ENCODE data around the gene CELF2. TPM values are rescaled to one million over a fixed set of nuclear protein-coding genes. Genes with fewer than 3 reads are reported as not detected.

CELF2 gene
- total RNA-seq, 1 experiment from 2014 or later: 28.7 TPM

DNA sequence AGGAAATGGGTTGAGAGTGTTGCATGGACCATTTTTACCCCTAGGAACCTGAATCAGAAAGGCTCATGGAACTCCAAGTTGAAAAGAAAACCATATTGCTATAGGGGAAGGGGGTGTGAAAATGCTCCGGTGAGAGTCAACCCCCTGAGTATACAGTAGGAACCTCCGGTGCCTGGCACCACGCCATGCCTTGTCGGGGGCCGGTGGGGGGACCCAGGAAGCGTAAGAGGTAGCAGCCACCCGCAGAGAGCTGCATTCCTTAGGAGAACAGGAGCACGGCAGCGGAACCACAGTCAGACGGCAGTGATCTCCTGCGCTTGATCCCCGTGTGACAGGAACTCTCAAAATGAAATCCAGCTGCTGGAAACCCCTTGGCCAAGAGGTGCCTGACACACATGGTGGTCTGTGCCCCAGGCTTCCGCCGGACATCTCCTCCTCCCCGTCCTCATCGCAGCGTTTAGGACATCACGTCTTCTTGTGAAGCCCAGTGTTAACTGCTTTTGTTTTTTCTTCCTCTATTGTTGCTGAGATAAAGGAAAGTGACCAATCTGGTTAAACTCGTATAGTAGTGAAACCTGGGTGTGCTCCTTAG lies 186.8 kb downstream of the CELF2 start:
- no peak overlapping the region for H2BK120ac ChIP-seq (ENCODE audit: low read depth, low read length, poor library complexity, severe bottlenecking)
- H3K18ac ChIP-seq (ENCODE audit: insufficient read length, low read depth, low read length): peak overlapping the region; percentile 52
- H3K23ac ChIP-seq (ENCODE audit: insufficient read length, low read depth, low read length): no peak overlapping the region
- no peak overlapping the region for H3K56ac ChIP-seq (ENCODE audit: insufficient read length, low read depth, low read length)
- H2BK15ac ChIP-seq (ENCODE audit: low read depth, low read length): no peak overlapping the region
- no peaks in the 10 kb centered on the region for H3K79me2 ChIP-seq (ENCODE audit: insufficient read depth, low read length)
- no peak overlapping the region for H4K5ac ChIP-seq (ENCODE audit: insufficient read length, low read depth, low read length)
- H3K27me3 ChIP-seq (ENCODE audit: insufficient read depth, low read length): no peaks in the 10 kb centered on the region
- H3K4me1 ChIP-seq (ENCODE audit: insufficient read depth, low read length): peaks cover 9% of the 10 kb centered on the region; the same call in 1 of the 2 replicates
- no peak overlapping the region for H4K8ac ChIP-seq (replicated peaks; ENCODE audit: insufficient read length, low read depth, low read length)
- 0 out of 2 replicates have a peak overlapping the region, but pooled peaks have one; percentile 68 for H3K14ac ChIP-seq (ENCODE audit: insufficient read depth, low read length)
- no CpG with 5 or more reads among the region's 19 CpGs for WGBS (ENCODE audit: extremely low coverage, insufficient read length, low lambda C conversion rate)
- no peak overlapping the region for H2BK12ac ChIP-seq (ENCODE audit: insufficient read length, low read depth, low read length)
- no peak overlapping the region for H2AFZ ChIP-seq (ENCODE audit: low read length)
- H3K23me2 ChIP-seq (ENCODE audit: insufficient read length, low read depth, low read length, poor library complexity, severe bottlenecking): no peaks in the 10 kb centered on the region
- H3K79me1 ChIP-seq (ENCODE audit: insufficient read depth, low read depth, low read length, poor library complexity, severe bottlenecking): no peaks in the 10 kb centered on the region
- no peak overlapping the region for H4K91ac ChIP-seq (ENCODE audit: insufficient read length, low read depth, low read length)
- Mint-ChIP-seq H3K4me3 (peak overlapping the region in 1 of 2 experiments; percentile 45; a peak in 2 of 5 replicates), H3K36me3 (ENCODE audit: insufficient read depth in 1 of 3, low read depth in 3 of 3) (peaks cover 4 to 17% (median 5%) of the 10 kb centered on the region in 3 experiments; a peak in 3 of 7 replicates), H3K4me1 (peaks cover 58 to 64% of the 10 kb centered on the region in 2 experiments), H3K9me3 (no peaks in the 10 kb centered on the region), H3K27me3 (ENCODE audit: low read depth) (no peaks in the 10 kb centered on the region), H3K27ac (peak overlapping the region in 2 of 3 experiments; percentile 81 to 91; a peak in 4 of 7 replicates)
- H2BK20ac ChIP-seq (ENCODE audit: low read depth, low read length, poor library complexity, severe bottlenecking): no peak overlapping the region
- H2AK5ac ChIP-seq (ENCODE audit: insufficient read length, low read length): no peak overlapping the region
- TF ChIP-seq, protein P1, sequence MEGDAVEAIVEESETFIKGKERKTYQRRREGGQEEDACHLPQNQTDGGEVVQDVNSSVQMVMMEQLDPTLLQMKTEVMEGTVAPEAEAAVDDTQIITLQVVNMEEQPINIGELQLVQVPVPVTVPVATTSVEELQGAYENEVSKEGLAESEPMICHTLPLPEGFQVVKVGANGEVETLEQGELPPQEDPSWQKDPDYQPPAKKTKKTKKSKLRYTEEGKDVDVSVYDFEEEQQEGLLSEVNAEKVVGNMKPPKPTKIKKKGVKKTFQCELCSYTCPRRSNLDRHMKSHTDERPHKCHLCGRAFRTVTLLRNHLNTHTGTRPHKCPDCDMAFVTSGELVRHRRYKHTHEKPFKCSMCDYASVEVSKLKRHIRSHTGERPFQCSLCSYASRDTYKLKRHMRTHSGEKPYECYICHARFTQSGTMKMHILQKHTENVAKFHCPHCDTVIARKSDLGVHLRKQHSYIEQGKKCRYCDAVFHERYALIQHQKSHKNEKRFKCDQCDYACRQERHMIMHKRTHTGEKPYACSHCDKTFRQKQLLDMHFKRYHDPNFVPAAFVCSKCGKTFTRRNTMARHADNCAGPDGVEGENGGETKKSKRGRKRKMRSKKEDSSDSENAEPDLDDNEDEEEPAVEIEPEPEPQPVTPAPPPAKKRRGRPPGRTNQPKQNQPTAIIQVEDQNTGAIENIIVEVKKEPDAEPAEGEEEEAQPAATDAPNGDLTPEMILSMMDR (conservative IDR thresholded peaks at IDR 0.05): no peak
- H3K4ac ChIP-seq (ENCODE audit: low read depth, low read length): no peak overlapping the region
- no peaks in the 10 kb centered on the region for H4K20me1 ChIP-seq (ENCODE audit: control insufficient read depth, insufficient read depth, insufficient read length)
- no peak overlapping the region for H3K4me2 ChIP-seq (ENCODE audit: insufficient read depth, insufficient read length, low read length)
- no peak overlapping the region for H3T11ph ChIP-seq (ENCODE audit: low read length)
- H3K27ac ChIP-seq (ENCODE audit: insufficient read length, low read depth, low read length): no peak overlapping the region
- no peaks in the 10 kb centered on the region for H3K9me3 ChIP-seq (ENCODE audit: control insufficient read depth, low read depth, low read length)
- no peak overlapping the region for H3K9ac ChIP-seq (ENCODE audit: extremely low read depth, insufficient read length, low read length)
- no peak for DNase-seq
- no peak overlapping the region for H2BK5ac ChIP-seq (ENCODE audit: insufficient read length, low read length)
